Renal cortex interstitium (tissue), 11 donors: Measurements from ENCODE around the gene ST8SIA6. TPM values are rescaled to one million over a fixed set of nuclear protein-coding genes. Genes with fewer than 3 reads are reported as not detected.
A peak's percentile ranks its signal among the peaks of the same experiment; 100 is the strongest.
"Not testable (repeated sequence)": the region's sequence is repeated elsewhere in the genome, so short reads cannot be mapped to it uniquely, and the experiment has no call there.

Source experiments
- DNase-seq, 11 donors: peaks; one replicate each; pipeline ENCODE4 v3.0.0-alpha.2; 2013; ENCODE audit warnings: low read depth in 9 of 11, low spot score in 4 of 11; ENCODE audit errors: extremely low read depth in 1 of 11
- polyA plus RNA-seq, 3 donors: library from polyadenylated mRNA; unstranded; fragments of 120-200 nt; gene quantifications; one replicate each; pipeline ENCODE4 v1.2.1, GENCODE V29; 2013; ENCODE audit not compliant: insufficient read length in 3 of 3

The ST8SIA6 gene
- polyA plus RNA-seq, 3 donors = 0.93 to 1.6 (median 1.1) TPM

DNA sequence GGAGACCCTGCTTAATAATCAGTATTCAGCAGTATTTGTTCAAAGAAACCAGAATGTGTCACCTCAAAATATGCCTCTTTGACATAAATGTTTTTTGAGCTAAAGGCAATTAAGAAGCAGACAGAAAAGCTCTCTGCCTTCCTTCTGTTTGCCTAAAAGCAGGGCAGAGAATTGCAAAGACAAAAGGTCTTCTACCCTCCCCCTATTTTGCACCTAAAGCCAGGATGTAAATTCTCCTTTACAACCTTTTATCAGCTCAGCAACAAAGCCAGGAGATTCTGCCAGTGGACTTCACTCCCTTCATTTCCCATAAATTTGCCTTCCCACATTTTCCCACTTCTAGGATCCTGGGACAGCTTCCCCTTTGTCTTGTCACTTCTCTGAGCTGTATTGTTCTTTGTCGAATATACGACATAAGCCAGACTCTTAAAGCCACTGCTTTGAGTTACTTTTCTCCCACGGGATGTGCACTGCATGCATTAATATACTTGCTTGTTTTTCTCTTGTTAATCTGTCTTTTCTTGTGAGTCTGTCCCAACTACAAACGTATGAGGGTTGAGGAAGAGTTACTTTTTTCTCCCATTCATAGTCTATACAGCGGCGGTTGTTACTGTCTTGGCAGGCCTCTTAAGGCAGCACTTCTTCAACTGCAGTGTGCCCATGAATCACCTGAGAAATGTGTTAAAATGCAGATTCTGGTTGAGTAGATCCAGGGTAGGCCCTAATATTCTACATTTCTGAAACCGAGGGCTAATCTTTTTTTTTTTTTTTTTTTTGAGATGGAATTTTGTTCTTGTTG, 48.2 kb downstream of the ST8SIA6 start:
- no peak for DNase-seq

DNA sequence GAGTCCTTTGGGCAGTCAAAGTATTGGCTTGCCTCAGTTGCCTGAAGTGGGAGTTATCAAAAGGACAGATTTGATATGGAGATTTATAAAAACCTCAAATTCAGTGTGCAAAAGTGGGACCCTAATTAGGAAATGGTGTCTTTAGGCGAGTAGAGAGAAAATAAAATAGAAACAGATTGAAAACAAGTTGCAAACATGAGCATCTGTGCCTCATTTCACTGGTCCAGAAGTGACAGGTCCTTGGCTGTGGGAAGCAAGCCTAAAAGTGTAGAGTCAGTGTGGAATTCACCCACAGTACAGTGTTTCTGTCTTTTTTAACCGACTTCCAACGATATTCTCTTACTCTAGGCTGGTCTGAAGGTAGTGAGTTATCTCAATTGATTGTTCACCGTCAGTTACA, 51.2 kb downstream of the ST8SIA6 start:
- no peak for DNase-seq

DNA sequence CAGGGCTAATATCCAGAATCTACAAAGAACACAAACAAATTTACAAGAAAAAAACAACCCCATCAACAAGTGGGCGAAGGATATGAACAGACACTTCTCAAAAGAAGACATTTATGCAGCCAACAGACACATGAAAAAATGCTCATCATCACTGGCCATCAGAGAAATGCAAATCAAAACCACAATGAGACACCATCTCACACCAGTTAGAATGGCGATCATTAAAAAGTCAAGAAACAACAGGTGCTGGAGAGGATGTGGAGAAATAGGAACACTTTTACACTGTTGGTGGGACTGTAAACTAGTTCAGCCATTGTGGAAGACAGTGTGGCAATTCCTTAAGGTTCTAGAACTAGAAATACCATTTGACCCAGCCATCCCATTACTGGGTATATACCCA, 52.4 kb downstream of the ST8SIA6 start:
- DNase-seq = not testable (repeated sequence)

DNA sequence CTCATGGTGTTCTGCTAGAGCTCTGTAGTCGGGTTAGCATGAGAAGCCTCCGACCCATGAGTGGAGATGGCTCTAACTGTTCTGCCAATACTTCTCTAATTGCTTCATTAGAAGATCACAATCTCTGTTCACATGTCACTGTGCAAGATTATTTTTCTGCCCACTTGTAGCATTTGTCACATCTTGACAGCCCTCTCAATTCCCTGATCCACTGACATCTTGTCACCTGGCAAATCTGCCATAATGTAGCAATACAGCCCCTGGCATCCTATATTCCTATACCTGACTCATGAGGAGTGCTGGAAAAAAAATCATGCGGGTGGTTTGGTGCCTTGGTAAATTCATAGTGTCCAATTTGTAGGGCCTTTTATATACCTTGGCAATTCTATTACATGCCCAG, 58.4 kb downstream of the ST8SIA6 start:
- no peak for DNase-seq

DNA sequence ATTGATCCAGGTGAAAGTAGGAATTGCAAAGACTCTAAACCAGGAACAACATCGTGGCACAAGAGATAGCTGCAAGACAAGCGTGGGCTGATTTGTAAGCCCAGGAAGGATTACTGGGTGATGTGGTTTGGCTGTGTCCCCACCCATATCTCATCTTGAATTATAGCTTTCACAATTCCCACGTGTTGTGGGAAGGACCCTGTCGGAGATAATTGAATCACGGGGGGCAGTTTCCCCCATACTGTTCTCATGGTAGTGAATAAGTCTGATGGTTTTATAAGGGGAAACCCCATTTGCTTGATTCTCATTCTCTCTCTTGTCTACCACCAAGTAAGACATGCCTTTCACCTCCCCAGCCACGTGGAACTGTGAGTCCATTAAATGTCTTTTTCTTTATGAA, 59.5 kb downstream of the ST8SIA6 start:
- DNase-seq = no peak

DNA sequence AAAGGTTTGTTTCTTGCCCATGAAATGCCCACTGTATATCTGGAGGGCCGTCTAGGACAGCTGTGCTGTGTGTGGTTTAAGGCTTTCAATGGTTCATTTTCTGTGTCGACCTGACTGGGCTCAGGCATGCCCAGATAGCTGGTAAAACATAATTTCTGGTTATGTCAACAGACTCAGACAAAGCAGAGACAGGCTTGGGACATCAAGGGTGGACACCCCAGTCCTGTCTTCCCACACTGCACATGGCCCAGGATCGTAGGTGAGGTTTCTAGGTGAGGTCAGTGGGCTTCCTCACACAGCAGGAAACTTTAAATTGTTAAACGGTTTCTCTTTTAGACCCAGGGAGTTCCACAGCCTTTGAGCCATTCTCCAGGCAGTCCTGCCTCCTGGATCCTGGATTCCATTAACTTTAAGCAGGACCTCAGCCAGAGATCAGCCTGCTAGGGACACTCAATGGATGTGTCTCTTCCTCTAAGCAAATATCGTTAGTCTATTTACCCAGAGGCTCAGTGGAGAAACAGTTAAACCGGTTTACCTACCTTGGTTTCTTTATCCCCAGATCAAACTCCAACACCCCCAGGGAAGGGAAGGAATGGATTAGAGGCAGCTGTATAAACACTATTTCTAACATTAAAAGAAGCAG, 66.4 kb downstream of the ST8SIA6 start:
- DNase-seq = peak in 6 of 11 donors; percentile 7 to 41 (median 14)

DNA sequence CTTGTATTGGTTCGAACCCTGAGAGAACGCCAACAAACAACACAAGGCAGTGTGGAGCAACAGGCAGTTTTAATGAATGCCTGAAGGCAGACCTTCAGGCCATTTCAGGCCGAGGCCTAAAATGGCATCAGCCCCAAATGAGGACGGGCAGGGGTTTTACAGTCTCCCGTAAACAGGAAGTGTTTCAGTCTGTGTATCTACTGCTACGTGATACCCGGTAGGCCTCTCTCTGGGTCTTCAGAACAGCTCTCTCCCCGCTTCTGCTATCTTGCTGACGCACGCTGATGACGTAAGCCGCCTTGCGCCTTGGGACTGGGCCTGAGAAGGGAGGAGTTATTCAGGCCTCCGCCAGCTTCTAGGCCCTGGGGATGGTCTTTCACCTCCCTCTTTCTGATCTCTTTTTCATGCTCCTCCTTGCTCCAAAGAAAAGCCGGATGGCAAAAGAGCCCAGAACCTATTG, 67.7 kb downstream of the ST8SIA6 start:
- DNase-seq = no peak

DNA sequence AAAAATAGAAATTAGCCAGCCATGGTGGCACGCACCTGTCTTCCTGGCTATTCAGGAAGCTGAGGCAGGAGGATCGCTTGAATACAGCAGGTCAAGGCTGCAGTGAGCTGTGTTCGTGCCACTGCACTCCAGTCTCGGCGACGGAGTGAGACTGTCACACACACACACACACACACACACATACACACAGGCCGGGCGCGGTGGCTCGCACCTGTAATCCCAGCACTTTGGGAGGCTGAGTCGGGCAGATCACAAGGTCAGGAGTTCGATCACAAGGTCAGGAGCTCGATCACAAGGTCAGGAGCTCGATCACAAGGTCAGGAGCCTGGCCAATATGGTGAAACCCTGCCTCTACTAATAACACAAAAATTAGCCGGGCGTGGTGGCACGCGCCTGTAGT, 68.4 kb downstream of the ST8SIA6 start:
- no peak for DNase-seq

DNA sequence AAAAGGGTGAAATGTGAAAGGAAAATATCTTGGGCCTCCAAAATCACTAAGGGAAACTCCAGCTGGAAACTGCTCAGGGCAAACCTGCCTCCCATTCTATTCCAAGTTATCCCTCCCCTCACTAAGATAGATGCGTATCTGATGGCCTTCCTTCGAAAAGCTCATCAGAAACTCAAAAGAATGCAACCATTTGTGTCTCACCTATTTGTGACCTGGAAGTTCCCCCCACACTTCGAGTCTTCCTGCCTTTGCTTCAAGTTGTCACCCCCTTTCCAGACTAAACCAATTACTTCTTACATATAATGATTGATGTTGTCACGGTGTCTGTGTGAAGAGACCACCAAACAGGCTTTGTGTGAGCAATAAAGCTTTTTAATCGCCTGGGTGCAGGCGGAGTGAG, 69.3 kb downstream of the ST8SIA6 start:
- DNase-seq = no peak

DNA sequence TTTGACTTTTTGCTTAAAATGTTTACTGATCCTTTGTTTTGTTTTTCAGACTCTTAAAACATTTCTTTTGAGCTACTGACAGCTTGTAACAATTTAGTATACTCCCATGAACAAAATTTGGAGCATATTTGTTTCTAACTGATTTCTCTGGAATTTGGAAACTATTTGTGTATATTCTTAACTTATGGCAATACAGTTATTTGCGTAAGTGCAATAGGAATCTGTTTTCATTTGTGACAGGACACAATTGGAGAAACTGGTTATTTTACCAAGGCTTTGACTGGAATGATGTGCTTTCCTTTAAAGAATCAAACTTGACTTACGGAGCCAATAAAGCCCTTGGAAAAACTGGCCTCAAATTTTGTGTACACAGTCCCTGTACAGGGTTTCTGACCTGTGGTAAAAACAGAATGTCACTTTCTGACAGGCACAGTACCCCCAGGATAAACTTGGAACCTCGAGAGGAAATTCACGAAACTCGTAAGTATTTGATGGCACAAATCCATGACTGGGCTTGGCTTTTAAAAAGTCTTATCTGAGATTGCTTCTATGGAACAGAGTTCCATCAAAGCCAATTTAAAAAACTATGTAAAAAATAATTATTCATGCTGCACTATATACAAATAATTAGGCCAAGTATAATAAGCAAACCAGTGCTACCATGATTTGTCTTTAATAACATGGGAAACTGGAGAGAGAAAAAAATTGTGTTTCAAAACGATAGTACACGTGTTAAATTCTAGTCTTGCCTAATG, 70.4 kb downstream of the ST8SIA6 start:
- DNase-seq = peak in 1 of 11 donors; percentile 12

DNA sequence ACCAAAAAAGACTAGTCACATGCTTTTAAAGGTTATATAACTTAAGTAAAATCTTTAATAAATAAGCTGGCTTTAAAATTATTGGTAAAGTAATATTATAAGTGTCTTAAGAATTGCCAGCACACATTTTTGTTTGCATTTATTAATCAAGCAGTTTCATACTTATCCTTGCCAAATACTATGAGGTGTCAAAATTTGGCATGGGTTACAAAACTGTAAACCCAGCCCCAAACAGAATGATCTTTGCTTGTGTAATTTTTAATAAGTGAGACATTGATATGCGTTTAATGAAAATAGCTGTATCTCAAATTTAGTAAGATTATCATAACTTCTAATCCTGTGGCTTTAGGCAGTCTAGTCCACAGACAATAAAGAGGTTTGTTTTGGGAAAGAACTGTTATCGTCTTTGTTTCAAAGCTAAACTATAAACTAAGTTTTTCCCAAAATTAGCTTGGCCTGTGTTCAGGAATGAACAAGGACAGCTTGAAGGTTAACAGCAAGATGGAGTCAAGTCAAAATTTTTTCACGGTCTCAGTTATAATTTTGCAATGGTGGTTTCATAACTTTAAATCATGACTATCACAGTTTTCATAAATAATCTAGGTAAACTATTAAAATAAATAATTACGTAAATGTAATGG, 72.8 kb downstream of the ST8SIA6 start:
- no peak for DNase-seq

DNA sequence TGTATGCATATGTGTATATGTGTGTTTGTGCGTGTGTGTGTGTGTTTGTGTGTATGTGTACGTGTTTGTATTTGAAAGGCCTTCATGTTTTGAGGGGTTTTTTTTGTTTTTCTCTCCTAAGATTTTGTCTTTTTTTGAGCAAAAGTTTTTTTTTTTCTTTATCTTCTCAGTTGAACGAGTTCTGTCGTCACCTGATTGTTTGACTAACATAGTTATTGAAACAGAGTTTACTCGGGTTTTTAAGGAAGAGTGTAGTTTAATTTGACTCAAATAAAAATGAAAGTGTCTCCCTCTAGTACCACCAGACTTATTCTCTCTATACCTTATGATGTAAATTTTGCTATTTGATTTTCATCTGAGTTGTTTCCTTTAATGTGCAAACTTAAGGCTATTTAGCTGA, 73.5 kb downstream of the ST8SIA6 start:
- no peak for DNase-seq

DNA sequence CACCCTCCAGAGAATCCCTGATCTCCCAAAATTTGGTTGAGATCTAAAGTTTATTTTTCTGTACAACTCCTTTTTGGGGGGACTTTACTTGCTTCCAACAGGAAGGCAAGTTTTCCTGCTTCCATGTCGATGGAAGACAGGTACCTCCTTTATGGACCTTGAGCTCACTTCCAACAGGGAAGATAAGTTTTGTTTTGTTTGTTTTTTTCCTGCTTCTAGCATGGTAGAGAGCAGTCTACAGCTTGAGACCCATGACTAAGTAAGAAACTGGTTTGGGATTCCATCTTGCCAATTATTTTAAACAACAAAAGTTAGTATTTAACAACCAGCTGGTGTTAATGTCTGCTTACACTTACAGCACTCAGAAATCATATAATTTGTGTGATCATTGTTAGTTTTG, 74.4 kb downstream of the ST8SIA6 start:
- DNase-seq = no peak

DNA sequence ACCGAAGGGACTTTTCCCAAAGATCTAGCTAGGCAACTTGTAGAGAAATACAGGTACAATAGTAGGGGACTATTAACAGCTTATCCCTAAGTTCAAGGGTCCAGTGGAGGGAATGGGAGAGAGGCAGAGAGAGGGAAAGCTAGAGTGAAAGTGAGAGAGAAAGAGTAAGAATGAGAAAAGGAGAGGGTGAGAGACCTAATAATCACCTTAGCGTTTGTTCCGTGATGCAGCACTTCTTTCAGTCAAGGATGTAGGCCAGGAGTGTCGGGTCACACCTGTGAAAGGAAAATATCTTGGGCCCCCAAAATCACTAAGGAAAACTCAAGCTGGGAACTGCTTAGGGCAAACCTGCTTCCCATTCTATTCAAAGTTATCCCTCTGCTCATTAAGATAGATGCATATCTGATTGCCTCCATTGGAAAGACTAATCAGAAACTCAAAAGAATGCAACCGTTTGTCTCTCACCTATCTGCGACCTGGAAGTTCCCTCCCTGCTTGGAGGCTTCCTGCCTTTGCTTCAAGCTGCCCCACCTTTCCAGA, 75.2 kb downstream of the ST8SIA6 start:
- no peak for DNase-seq

DNA sequence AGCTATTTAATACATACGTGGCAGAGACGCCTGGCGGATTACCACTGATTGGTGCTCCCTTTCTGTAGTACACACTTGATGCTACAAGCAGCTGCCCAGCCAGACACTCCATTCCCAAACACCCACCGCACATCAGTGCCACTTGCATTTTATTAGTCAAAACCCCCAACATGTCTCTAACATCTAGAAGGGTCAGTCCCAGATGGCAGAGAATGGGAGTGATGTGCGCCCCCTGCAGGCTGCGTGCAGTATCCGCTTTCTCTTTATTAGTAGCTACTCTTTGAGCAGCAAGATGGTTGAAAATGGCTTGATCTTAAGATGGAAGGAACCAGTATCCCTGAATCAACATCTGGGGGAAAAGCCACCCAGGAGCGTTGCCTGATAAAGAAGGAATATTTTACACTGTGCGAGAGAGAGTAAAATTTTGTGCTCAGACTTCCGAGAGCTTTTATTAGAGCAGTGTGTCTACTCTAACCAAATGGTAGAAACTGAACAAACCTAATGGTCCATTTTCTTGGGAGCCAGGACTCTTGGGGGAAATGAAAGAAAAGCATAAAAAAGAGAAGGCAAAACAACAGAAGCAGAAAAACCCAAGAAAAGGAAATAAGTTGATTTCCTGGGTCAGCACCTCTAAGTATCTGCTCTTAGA, 78.3 kb downstream of the ST8SIA6 start:
- DNase-seq = no peak

DNA sequence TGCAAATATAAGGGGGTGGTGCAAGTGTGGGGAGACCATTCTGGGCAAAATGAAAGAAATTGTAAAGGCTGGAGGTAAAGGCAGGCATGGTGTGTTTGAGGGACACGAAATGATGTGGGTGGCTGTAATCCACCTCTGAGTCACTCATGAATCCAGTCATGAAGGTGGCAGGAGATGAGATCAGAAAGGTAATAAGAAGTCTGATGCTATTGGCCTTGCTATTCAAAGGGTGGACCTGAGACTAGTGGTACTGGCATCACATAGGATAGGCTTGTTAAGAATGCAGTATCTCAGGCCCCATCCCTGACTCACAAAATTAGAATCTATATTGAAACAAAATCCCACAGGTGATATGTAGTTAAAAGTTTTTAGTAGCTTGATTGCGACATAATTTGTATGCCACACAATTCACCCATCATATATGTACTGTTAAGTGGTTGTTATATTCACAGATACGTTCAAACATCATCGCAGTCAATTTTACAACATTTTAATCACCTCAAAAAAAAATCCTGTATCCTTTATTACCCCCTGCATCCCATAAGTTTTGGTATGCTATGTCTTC, 85.6 kb downstream of the ST8SIA6 start:
- no peak for DNase-seq

DNA sequence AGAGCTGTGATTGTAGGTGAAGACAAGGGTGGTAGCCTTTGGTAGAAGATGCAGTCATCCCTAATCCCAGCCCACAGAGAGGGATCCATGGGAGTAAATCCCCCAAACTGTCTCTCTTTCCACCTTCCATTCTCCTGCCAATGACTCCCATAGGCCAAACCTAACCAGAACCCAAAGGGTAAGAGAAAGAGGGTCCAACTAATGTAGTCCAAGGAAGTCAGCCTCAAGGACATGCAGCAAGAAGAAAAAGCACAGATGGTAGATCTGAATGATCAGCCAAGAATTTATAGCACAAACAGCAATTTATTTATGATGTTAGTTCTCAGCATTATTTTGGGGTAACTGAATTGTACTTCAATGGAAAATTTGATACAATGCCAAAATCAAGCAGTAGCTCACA, 87.7 kb downstream of the ST8SIA6 start:
- no peak for DNase-seq

DNA sequence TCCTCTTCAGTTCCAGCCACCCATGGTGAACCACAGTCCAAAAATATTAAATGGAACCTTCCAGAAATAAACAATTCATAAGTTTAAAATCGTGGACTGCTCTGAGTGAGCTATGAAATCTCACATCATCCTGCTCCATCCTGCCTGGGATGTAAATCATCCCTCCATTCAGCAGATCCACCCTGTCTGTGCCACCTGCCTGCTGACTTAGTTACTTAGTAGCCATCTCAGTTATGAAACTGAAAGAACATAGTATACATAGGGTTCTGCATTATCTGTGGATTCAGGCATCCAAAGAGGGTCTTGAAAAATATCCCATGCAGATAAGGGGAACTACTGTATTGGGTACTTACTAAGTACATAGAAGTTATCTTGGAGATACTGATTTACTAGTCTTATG, 89.0 kb downstream of the ST8SIA6 start:
- no peak for DNase-seq

DNA sequence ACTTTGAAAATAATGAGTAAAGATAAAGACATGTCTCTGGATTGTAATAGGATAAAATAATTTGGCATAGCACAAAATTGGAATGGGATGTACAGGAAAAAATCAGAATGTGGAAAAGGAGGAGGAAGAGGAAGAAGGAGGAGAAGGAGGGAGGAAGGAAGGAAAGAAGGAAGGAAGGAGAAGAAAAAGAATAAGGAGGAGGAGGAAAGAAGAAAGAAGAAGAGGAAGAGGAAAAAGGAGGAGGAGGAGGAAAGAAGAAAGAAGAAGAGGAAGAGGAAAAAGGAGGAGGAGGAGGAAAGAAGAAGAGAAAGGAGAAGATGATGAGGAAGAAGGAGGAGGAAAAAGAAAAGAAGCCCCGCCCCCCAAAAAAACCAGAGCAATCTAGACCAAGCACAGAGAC, 95.9 kb downstream of the ST8SIA6 start:
- DNase-seq = no peak
